ENCODE data around the gene YTHDF1. TPM values are rescaled to one million over a fixed set of nuclear protein-coding genes. Genes with fewer than 3 reads are reported as not detected.

YTHDF1 gene
- total RNA-seq, 1 donor from 2014 or later = 36.1 TPM

DNA sequence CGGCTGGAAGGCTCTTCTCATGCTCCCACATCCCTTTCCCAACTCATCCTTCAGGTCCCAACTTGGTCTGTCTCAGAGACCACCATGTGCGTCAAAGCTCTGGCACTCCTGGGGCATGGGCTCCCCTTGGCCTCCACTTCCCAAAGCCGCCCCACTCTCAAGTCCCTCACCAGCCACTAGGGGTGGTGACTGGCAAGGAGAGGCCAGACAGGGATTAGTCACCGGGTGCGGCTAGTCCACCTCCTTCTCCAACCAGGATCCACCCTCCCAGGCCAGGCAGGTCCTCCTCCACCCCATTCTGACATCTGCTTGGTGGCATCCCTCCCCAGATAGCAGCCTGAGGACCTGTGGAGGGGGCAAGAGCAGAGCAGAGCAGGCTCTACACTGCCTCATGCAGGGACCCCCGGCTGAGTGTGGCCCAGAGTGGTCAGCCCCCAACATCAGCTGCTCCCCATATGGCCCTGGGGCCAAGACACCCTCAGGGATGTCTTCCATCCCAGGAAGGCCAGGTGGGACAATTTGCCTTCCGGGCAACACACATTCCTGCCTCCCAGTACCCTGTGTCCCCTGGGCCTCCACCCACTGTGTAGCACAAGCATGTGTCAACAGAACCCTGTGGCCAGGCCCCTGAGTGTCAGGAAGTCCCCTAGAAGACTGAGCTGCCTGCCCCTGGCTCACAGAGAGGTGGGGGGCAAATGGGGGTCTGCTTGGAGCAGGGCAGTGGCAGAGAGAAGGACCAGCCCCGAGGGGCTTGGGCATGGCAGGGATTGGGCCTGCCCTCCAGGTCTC, 29.2 kb downstream of the YTHDF1 start:
- DNase-seq (ENCODE audit: low read depth) = peak; percentile 21

DNA sequence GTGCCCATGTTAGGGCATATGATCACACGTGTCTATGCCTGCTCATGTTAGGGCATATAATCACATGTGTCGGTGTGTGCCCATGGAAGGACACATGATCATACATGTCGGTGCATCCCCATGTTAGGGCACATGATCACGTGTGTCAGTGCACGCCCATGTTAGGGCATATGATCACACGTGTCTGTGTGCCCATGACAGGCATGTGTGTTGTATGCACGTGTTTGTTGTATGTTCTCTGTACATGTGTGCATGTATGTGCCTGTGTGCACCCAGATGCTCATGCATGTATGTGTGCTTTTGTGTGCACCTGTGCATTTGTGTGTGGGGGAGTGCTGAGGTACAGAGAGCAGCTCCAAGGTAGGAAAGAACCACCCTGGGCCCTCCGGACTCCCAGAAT, 29.8 kb downstream of the YTHDF1 start:
- no peak for DNase-seq (ENCODE audit: low read depth)

DNA sequence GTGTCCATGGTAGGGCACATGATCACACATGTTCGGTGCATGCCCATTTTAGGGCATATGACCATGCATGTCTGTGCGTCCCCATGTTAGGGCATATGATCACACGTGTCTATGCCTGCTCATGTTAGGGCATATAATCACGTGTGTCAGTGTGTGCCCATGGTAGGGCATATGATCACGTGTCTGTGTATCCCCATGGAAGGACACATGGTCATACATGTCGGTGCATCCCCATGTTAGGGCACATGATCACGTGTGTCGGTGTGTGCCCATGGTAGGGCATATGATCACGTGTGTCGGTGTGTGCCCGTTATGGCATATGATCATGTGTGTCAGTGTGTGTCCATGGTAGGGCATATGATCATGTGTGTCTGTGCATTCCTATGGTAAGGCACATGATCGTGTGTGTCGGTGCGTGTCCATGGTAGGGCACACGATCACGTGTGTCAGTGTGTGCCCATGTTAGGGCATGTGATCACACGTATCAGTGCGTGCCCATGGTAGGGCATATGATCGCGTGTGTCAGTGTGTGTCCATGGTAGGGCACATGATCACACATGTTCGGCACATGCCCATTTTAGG, 30.6 kb downstream of the YTHDF1 start:
- no peak for DNase-seq (ENCODE audit: low read depth)

DNA sequence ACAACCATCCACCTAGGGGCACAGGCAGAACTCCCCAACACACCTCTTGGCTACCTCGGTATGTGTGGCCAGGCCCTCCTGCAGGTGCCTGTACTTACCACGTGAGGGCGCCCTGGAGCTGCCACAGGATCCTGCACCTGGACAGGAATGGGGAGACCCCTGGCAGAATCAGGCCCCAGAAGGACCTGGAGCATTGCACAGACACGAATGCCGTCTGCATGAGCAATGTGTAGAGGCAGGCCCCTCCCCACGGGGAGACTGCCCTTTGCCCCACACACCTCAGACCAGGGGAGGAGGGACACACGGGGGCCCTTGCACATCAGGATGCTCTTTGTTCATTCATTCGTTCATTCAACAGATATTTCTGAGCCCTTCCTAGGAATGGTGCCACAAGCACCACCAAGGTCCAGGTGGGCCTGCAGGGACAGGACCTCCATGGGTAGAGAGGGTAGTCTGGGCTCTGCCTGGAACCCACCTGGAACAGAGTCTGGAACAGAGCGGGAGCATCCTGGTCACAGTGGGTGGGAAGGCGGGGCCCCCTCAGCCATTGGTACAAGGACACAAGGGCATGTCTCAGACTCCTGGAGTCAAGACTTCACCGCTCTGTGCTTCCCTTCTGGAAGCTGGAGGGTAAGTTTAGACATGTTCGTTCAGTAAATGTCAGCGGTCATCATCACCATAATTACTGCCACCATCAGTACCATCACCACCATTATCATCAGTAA, 32.3 kb downstream of the YTHDF1 start:
- peak; percentile 38 for DNase-seq (ENCODE audit: low read depth)

DNA sequence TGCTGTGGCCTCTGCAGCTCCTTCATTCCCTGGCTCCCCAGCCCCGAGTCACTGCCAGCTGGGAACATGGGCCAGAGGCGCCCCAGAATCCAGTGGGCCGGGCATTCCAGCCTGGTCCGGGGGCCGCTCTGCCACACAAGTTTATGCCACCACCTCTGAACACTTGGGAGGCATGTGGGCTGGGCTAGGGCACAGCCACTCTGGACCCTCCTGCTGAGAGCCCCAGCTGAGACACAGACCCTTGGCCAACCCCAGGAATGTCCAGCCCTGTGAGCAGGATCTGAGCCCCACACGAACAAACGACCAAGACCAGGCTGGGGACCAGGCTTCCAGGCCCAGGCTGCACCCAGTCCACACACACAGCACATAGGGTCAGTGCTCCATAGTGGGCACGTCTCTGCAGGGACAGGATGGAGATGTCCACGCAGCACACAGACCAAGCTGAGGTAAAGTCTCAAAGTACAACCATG, 33.0 kb downstream of the YTHDF1 start:
- DNase-seq (ENCODE audit: low read depth) = no peak

DNA sequence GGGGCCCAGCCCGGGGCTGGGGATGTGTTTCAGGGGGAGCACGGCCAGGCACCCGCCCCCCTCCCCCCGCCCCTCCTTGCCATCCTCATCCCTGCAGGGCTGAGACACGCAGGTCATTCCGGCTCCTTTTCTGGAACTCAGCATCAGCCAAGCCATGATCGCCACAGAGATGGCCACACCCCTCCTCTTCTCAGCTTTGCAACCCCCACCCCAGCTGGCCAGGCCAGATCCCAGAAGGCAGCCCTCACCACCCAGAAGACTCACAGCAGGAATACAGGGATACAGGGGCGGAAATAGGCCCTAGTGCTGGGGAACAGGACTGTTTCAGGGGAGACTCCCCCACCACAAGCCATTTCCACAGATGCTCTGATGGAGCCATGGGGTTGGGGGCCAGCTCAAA, 33.5 kb downstream of the YTHDF1 start:
- no peak for DNase-seq (ENCODE audit: low read depth)

DNA sequence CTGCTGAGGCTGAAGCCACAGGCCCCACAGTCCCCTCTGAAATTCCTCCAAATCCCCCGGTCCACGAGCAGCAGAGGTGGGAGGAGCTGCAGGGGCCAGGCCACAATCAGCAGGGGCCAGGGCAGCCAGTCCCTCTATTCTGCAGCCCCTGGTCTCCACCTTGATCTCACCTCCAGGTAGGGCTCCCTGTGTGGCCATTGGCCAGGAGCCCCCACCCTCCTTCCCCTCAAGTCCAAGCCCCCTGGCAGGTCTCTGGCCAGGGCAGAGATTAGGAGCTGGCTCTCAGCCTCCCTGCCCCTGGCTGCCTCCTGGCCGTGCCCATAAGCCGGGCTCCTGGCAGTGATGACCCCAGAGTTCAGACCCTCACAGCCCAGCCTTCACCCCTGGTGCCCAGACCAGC, 34.7 kb downstream of the YTHDF1 start:
- no peak for DNase-seq (ENCODE audit: low read depth)

DNA sequence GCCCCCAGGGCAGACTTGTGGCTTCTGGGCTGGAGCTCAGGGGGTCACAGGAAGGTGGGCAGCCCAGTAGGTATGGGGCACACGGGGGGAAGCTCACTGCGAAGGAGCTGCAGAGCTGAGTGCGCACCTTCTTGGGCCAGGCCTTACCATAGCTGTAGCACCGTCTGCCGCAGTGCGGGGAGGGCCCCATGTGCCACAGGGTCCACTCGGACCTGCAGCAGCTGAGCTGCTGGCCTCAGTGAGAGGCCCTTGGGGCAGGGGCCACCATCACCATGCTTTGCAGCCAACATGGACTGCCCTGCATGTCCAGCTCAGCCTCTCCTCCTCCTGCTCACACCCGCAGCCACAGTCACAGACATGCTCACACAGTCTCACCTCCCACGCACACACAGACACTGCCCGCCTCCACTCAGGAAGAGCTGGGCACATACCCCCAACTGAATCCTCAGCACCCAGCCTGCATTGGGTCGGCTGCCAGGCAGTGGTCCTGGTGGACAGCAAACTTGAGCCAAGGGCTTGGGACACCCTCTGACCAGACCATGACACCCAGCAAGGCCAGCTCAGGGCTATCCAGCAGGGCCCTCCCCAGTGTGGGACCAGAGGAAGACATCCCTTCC, 35.3 kb downstream of the YTHDF1 start:
- DNase-seq (ENCODE audit: low read depth) = no peak

DNA sequence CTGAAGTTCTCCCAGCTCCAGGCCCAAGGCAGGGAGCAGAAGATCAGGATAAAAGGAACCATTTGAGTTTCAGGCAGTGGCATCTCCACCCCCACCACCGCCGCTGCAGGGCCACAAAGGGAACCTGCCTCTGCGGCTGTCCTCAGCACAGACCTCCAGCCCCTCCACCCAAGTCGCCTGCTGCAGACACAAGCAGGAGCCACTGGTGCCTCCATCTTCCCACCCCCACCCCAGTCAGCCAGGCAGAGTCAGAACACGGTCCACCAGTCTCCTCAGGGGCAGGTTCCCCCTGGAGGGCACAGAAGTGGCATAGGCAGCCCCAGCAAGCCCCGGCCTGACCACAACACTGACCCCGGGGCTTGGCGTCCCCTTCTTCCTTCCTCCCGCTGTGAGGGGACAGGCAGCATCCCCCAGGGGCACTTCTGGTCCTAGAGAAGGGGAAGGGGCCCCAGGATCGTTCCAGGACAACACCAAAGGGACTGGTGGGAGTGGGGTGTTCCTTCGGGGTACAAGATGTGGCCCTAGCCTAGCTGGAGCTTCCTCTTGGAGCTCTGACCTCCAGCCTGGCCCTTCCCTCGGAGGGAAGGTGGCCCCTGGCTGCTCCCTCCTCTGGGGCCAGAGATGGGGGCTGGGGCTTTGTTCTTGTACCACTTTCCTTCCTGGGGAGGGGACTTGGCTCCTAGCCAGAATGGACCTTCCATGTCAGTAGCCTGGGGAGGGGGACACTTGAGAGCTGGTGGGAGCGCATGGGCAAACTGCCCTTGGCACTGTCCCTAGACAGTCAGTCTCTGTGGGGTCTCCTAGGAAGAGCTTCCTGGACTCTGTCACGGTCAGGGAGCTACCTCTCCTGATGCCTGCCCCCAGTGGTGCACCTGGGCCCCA, 36.0 kb downstream of the YTHDF1 start:
- no peak for DNase-seq (ENCODE audit: low read depth)

DNA sequence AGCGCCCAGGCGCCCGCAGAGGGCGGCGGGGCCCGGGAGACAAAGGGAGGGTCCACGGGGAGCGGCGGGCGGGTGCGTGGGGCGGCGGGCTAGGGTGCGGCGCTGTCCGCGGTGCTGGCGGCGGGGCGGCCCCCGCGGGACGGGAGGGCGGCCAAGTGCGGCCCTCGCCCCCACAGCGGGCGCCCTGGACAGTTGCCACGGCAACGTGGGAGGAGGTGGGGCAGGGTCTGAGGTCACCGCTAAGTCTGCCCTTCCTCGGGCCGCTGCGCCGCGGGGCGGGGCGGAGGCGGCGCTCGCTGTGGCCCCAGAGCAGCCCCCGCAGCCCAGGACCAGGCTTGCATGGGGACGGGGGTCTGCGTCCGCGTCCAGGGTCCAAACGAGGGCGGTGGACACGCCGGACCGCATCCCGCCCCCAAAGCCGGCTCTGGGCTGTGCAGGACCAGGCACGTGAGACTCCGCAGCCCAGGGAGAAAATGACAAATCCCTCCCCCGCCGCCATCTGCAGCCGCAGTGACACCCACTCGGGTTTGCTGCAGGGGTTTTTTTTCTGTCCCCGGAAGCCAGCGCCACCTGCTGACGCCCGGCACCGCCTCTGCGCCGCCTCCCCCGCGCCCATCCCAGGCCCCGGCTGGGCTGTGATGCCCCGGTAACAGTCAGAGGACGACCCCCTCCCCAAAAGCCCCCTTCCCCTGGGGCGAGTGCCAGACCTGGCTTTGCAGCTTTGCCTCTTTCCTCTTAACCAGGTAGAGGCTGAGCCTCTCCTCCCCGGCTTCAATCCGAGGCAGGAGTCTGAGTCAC, 36.8 kb downstream of the YTHDF1 start:
- DNase-seq (ENCODE audit: low read depth) = peak; percentile 40

DNA sequence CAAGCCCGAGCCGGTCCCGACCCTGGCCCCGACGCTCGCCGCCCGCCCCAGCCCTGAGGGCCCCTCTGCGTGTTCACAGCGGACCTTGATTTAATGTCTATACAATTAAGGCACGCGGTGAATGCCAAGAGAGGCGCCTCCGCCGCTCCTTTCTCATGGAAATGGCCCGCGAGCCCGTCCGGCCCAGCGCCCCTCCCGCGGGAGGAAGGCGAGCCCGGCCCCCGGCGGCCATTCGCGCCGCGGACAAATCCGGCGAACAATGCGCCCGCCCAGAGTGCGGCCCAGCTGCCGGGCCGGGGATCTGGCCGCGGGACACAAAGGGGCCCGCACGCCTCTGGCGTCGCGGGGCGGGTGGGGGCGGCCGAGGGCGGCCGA, 37.5 kb downstream of the YTHDF1 start:
- no peak for DNase-seq (ENCODE audit: low read depth)

DNA sequence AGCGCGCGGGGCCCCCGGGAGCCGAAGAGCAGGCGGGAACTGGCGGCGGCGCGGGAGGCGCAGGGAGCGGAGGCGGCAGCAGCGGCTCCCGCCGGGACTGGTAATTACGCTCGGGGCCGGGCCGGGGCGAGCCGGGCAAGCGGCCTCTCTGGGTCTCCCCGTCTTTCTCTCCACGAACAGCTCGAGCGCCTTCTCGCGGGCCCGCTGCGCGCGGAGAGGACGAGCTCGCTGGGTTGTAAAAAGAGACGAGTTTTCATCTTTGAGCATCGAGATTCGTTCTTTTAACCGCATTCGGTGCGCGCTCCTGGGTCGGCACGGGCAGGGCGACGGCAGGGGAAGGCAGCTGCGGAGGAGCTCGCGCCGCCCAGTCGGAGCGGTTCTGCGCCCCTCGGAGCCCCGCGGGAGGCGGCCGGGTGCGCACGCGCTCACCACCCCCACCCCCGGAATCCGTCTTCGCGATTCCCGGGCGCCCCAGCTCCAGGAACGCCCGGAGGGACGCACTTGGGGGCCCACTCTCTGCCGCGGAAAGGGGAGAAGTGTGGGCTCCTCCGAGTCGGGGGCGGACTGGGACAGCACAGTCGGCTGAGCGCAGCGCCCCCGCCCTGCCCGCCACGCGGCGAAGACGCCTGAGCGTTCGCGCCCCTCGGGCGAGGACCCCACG, 38.0 kb downstream of the YTHDF1 start:
- no peak for DNase-seq (ENCODE audit: low read depth)

DNA sequence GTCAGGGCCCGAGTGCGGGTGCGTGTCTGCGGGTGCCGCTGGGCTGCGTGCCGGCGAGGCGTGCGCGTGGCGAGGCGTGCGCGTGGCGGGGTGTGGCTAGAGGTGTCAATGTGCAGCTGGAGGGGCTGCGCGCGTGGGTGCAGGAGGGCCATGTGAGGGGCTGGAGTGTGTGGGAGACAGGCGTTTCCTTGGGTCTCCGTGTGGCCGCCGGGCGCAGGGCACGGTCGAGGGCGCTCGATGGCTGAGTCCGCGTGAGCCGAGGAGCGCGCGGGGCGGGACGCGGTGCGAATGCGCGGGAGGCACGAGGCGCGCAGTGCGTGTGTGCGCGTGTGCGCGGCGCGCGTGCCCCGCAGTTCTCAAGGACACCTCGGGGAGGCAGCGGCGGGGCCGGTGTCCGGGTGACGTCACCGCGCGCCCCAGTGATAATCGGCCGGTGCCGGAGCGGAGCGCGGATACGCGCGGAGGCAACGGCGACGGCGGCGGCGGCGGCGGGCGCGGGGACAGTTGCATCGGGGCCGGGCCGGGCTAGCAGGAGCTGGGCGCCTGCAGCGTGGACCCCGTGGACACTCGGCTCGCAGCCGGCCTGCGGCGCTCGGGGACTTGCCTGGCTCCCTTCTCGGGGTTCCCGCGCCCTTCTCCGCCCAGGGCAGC, 38.7 kb downstream of the YTHDF1 start:
- no peak for DNase-seq (ENCODE audit: low read depth)

DNA sequence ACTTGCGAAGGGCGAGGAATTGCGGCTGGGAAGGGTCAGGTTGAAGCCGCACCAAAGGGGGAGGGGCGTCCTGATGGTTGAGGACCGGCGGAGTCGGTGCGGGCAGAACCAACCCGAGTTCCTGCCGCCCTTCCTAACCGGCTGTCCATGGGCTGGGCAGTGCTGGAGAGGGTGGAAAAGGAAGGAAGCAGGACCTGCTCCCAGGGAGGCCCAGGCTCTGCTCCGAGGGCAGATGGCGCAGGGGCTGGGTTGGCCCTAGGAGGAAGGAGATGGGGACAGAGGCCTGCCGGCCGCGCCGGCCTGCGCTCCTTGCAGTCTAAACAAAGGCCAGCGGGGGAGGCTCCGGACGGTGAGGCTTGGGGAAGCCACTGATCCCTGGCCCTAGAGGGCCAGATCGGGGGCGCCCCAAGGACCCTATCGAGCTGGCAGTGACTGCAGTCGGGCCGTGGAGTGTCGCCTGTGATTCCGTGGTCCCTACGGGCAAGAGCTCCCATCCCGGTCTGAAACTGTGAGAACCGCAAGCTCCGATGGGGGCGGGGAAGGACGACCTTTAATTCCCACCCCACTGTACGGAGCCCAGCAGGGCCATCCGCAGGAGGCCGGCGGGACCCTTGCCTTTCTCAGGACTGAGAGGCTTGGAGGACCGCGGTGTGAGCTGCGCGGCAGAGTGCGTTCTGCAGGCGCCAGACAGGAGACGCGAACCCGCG, 39.4 kb downstream of the YTHDF1 start:
- DNase-seq (ENCODE audit: low read depth) = no peak

DNA sequence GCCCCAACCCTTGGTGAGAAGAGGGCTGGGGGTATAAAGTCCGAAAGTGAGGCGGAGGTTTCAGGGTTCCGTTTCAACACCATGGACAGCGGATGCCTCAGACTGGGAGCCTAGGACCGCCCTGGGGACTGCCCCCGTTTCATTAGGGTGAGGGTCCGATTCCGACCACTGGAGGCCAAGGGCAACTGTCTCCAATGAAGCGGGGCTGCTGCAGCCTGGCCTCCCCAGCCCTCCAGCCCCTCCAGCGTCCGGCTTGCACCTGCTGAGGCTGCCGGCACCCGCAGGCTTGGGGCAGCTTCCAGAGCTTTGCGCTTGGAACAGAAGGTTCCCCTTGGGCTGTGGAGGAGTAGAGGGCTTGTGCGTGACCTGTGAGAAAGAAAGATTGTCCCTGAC, 39.9 kb downstream of the YTHDF1 start:
- no peak for DNase-seq (ENCODE audit: low read depth)

DNA sequence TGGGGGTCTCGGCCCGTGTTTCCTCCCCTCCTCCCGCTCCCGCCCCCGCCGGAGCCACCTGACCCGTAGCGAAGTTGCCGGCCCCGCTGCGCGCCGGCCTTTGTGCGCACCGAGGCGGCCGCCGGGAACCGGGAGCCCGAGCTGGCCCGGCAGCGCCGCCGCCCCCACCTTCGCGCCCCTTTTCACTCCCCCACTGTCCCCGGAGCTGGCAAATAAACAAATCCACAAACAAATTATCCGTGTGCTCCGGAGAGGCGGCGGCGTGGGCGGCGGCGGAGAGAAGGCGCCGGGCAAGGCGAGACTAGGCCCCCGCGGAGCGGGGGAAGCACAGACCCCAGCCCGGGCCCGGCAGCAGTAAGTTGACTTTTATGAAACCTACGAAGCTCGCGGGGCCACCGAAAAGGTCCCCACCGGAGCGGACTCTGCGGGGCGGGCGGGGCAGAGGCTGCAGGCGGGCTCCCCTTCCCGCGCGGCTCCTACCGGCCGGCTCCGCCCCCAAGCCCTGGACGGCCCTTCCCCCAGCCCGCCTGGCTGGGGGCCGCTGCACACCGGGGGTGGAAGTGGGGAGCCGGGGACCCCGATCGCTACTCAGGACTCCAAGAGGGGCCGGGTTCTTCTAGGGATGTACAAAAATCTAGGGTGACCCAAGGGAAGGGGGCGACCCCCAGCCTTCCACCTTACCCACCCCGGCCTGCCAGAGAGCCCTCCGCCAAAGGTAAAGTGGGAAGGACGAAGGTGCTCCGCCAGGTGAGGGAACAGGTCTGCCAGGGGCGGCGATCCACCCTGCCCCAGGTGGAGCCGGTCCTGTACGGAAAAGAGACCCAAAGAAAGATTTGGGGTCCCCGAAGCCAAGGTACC, 40.7 kb downstream of the YTHDF1 start:
- DNase-seq (ENCODE audit: low read depth) = no peak

DNA sequence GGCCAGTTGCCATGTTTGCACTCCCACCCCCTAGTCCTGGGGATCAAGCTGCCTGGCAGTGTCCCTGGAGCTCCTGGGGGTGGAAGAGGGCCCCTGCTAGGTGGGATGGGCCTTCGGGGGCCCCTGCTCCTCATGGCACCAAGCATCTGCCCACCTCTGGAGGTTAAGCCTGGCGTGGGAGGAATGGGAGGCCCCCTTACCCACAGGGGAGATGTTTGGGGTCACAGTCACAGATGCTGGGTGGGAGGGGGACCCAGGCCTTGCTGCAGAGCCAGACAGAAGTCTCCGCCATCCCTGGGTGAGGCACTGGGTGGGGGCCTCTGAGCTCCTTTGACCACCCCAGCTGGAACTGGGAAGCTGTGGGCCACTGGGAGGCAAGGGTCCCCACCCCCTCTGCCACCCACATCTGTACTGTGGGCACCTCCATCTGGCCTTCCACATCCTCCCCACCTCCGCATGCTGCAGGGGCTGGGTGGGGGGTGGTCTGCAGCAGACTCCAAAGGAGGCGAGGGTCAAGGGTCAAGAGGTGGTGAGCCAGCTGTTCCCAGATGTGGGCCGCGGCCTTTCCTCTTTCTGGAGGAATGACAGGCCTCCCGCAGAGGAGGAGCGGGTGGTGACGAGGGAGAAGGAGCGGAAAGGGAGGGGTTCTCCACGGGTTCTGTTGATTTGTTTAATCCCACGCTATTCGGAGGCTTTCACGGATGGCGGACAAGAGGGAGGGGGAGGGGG, 41.5 kb downstream of the YTHDF1 start:
- DNase-seq (ENCODE audit: low read depth) = no peak

All from myocyte (in vitro differentiated cells).